ENCODE results near the gene ATXN2L. TPM values are rescaled to one million over a fixed set of nuclear protein-coding genes. Genes with fewer than 3 reads are reported as not detected.
"Not testable (repeated sequence)": the region's sequence is repeated elsewhere in the genome, so short reads cannot be mapped to it uniquely, and the experiment has no call there.

Gene ATXN2L, protein sequence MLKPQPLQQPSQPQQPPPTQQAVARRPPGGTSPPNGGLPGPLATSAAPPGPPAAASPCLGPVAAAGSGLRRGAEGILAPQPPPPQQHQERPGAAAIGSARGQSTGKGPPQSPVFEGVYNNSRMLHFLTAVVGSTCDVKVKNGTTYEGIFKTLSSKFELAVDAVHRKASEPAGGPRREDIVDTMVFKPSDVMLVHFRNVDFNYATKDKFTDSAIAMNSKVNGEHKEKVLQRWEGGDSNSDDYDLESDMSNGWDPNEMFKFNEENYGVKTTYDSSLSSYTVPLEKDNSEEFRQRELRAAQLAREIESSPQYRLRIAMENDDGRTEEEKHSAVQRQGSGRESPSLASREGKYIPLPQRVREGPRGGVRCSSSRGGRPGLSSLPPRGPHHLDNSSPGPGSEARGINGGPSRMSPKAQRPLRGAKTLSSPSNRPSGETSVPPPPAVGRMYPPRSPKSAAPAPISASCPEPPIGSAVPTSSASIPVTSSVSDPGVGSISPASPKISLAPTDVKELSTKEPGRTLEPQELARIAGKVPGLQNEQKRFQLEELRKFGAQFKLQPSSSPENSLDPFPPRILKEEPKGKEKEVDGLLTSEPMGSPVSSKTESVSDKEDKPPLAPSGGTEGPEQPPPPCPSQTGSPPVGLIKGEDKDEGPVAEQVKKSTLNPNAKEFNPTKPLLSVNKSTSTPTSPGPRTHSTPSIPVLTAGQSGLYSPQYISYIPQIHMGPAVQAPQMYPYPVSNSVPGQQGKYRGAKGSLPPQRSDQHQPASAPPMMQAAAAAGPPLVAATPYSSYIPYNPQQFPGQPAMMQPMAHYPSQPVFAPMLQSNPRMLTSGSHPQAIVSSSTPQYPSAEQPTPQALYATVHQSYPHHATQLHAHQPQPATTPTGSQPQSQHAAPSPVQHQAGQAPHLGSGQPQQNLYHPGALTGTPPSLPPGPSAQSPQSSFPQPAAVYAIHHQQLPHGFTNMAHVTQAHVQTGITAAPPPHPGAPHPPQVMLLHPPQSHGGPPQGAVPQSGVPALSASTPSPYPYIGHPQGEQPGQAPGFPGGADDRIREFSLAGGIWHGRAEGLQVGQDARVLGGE
- total RNA-seq, result 208 and 210 TPM in 2 replicates
- long read RNA-seq, partial matches to known transcripts, result 1 of 4 reads
- long read RNA-seq, other reads (novel, unspliced or antisense), result 3 of 4 reads

DNA sequence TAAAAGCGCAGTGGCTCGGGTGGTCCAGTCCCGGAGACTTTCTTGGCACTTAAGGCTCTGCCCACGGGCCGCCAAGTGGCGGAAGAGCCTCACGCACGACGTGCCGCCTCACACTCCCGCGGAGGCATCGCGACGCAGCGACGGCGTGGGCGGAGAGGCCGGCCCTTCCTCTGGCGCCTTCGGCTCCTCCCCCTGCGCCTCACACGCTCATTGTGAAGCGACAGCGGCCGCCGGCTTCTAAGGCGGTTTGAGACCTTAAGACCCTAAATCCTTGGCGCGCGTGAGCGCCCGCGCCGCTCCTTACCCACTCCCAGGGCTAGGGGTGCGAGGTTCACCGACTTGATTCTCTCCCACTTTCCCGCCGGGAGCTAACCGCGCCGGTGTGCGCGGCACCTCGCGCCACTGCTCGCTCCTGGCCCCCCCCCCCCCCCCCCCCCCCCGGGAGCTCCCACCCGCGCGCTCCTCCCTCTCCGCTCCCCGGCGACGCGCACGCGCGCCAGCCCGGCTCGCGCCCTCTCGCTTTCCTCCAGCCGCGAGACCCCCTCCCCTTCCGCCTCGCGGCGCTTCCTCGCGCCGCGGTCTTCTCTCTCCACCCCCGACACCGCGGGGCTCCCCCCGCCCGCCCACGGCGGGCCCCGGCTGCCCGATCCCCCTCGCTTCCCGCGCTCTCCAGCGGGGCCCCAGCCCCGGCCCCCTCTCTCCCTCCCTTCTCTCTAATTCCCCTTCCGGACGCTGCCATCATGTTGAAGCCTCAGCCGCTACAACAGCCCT, at the start of gene ATXN2L:
Gene ATXN2L, plus strand, starts transcription at position 480 of the 771 bp plus-strand sequence. Its CDS starts 261 bp downstream, at position 741.
- Mint-ChIP-seq H3K9me3 (ENCODE audit: unreplicated experiment) (no peaks in the 10 kb centered on the region), H3K4me3 (ENCODE audit: unreplicated experiment) (peak within 1 kb of the TSS; percentile 97), H3K27ac (ENCODE audit: unreplicated experiment) (peak within 1 kb of the TSS; percentile 99), H3K36me3 (ENCODE audit: unreplicated experiment) (peaks cover 26% of the 10 kb centered on the region), H3K27me3 (ENCODE audit: unreplicated experiment) (no peaks in the 10 kb centered on the region), H3K4me1 (ENCODE audit: unreplicated experiment) (peaks cover 31% of the 10 kb centered on the region)
- TF ChIP-seq CTCF (IDR thresholded peaks at IDR 0.05), result no peak
- DNase-seq (ENCODE audit: extremely low spot score, unreplicated experiment), result peak; percentile 98

DNA sequence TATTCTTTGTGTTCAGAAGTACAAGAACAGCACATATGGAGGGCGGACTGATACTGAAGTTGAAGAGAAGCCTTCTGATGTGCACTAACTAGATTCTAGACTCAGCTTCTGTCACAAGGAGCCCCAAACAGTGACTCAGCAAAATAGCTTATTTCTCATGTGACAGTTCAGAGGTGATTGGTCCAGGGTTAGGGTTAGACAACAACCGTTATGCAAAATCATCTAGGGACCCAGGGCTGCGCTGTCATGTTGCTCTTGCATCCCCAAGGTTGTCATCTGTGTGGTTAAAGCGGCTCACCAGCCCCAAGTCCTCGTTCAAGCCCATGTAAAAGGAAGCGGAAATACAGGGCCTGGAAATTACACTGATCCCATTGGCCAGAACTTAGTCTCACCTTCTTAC, 41.1 kb upstream of the ATXN2L start:
- H3K27me3 Mint-ChIP-seq (ENCODE audit: unreplicated experiment); H3K9me3 Mint-ChIP-seq (ENCODE audit: unreplicated experiment); H3K4me3 Mint-ChIP-seq (ENCODE audit: unreplicated experiment); H3K4me1 Mint-ChIP-seq (ENCODE audit: unreplicated experiment); DNase-seq (ENCODE audit: extremely low spot score, unreplicated experiment); H3K27ac Mint-ChIP-seq (ENCODE audit: unreplicated experiment); H3K36me3 Mint-ChIP-seq (ENCODE audit: unreplicated experiment): not testable (repeated sequence)

GRCh38 chr16:28782357-28782756, 40.4 kb upstream of the ATXN2L start:
- not testable (repeated sequence) for DNase-seq (ENCODE audit: extremely low spot score, unreplicated experiment); H3K27ac Mint-ChIP-seq (ENCODE audit: unreplicated experiment); H3K9me3 Mint-ChIP-seq (ENCODE audit: unreplicated experiment); H3K4me1 Mint-ChIP-seq (ENCODE audit: unreplicated experiment); H3K36me3 Mint-ChIP-seq (ENCODE audit: unreplicated experiment); H3K4me3 Mint-ChIP-seq (ENCODE audit: unreplicated experiment); H3K27me3 Mint-ChIP-seq (ENCODE audit: unreplicated experiment)

DNA sequence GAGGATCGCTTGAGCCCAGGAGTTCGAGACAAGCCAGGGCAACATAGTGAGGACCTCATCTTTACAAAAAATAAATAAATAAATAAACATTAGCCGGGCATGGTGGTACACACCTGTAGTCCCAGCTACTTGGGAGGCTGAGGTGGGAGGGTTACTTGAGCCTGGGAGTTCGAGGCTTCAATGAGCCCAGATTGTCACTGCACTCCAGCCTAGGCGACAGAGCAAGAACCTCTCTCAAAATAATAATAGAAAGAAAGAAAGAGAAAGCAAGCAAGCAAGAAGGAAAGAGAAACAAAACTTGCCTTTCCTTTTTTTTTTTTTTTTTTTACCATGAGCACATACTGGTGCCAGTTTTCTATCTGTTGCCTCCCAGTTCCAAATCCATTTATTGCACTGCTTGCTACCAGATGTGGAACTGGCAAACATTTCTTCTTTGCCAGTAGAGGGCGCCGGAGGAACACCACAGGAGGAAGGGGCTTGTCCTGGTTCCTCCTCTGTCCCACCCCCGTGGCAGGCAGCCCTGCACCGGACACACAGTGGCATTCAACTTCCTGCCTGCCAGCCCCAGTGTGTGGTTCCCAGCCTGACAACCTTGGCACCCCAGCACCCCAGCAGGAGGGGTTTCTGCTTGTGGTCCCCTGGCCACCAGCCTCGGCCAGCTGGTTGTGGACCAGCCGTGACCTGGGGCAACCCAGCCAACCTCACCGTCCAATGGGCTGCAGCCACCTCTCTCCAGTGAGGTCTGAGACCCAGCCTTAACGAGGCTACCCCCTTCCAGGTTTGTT, 20.4 kb upstream of the ATXN2L start:
- peak; percentile 54 for TF ChIP-seq CTCF (IDR thresholded peaks at IDR 0.05)
- not testable (repeated sequence) for H3K27ac Mint-ChIP-seq (ENCODE audit: unreplicated experiment); H3K9me3 Mint-ChIP-seq (ENCODE audit: unreplicated experiment); H3K4me1 Mint-ChIP-seq (ENCODE audit: unreplicated experiment); H3K27me3 Mint-ChIP-seq (ENCODE audit: unreplicated experiment); H3K36me3 Mint-ChIP-seq (ENCODE audit: unreplicated experiment)
- DNase-seq (ENCODE audit: extremely low spot score, unreplicated experiment), result peak; percentile 82
- peak overlapping the region; percentile 58 for H3K4me3 Mint-ChIP-seq (ENCODE audit: unreplicated experiment)

- not testable (repeated sequence) for H3K4me1 Mint-ChIP-seq (ENCODE audit: unreplicated experiment); H3K36me3 Mint-ChIP-seq (ENCODE audit: unreplicated experiment); H3K9me3 Mint-ChIP-seq (ENCODE audit: unreplicated experiment); DNase-seq (ENCODE audit: extremely low spot score, unreplicated experiment); H3K27ac Mint-ChIP-seq (ENCODE audit: unreplicated experiment); H3K4me3 Mint-ChIP-seq (ENCODE audit: unreplicated experiment); H3K27me3 Mint-ChIP-seq (ENCODE audit: unreplicated experiment)
Observed at GRCh38 chr16:28807445-28808120, 15.2 kb upstream of the ATXN2L start.

All from osteocyte (in vitro differentiated cells).